Astrocyte of the cerebellum (primary cell): Measurements from ENCODE around the gene PLOD2.

Source experiments
- DNase-seq: peaks from one replicate; pipeline ENCODE4 v3.0.0-alpha.2; 2011; ENCODE audit warnings: low read depth
- H3K4me3 ChIP-seq: 2 replicates; pipeline ENCODE4 v1.5.1; 2011; ENCODE audit warnings: mild to moderate bottlenecking, low read depth, low read length, moderate library complexity
- in situ Hi-C: cut with HindIII; loops from 2 replicates; pipeline ENCODE4 v1.10.0; 2017; ENCODE audit warnings: low sequenced_read_pairs
- TF ChIP-seq, protein P1 (sequence below): IDR thresholded peaks from 2 replicates; pipeline ENCODE4 v1.5.1; 2012; ENCODE audit warnings: low read length, low read depth, moderate library complexity, mild to moderate bottlenecking; ENCODE audit errors: missing control alignments

The PLOD2 gene

DNA sequence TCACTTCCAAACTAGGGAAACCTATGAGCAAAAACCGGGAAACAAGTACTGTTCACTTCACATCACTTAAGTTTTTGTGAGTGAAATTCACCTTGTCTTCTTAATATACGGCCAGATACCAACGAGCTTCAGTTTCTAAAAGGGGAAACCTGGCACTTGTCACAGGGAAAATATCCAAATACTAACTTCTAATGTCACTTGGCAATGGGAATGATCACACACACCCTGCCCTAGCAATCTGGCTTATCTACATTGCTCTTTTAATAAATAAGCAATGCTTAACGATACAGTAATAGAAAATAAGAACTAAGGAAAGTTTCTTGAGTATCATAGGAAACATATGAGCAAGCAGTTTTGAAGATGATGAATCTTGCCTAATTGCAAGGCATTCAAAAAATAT is 34.6 kb upstream of the PLOD2 start:
- H3K4me3 ChIP-seq, result no peak overlapping the region
- TF ChIP-seq, protein P1, sequence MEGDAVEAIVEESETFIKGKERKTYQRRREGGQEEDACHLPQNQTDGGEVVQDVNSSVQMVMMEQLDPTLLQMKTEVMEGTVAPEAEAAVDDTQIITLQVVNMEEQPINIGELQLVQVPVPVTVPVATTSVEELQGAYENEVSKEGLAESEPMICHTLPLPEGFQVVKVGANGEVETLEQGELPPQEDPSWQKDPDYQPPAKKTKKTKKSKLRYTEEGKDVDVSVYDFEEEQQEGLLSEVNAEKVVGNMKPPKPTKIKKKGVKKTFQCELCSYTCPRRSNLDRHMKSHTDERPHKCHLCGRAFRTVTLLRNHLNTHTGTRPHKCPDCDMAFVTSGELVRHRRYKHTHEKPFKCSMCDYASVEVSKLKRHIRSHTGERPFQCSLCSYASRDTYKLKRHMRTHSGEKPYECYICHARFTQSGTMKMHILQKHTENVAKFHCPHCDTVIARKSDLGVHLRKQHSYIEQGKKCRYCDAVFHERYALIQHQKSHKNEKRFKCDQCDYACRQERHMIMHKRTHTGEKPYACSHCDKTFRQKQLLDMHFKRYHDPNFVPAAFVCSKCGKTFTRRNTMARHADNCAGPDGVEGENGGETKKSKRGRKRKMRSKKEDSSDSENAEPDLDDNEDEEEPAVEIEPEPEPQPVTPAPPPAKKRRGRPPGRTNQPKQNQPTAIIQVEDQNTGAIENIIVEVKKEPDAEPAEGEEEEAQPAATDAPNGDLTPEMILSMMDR, result no peak
- DNase-seq, result no peak
- in situ Hi-C loops, result no loop called here

DNA sequence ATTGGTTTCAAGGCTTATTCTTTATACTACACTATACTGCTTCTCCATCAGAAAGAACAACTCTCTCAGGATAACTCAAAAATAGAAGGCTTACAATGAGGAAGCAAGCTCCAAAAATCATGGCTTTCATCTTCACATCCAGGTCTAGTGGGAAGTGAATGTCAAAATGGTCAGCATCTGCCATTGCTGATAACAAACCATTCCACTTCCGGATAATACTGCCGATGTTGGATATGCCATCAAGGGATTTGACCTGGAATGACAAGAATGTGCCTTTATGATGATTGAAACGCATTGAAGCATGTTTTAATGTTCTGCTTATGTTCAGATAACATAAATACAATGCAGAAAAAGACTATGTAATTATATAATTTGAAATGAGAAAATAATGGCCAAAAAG is 34.0 kb upstream of the PLOD2 start:
- TF ChIP-seq, protein P1, result no peak
- DNase-seq, result no peak
- no peak overlapping the region for H3K4me3 ChIP-seq
- in situ Hi-C loops, result no loop called here

DNA sequence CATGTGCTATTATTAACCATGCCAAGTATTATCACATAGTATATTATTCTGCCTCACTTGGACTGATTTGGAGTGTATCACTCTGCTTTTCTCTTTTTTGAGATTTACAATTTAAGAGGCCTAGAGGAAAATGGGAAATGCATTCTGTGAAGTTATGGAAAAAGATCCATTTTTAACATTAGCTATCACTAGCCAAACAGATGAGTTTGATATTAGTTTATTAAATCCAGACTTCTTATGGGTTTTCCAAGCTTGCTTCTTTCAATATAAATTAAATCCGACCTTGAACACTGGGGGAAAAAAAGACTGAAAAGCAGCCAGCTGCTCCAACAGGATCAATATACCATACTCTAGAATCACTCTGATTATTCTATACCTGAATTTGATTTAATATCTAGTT is 30.1 kb upstream of the PLOD2 start:
- TF ChIP-seq, protein P1, result no peak
- in situ Hi-C loops, result no loop called here

DNA sequence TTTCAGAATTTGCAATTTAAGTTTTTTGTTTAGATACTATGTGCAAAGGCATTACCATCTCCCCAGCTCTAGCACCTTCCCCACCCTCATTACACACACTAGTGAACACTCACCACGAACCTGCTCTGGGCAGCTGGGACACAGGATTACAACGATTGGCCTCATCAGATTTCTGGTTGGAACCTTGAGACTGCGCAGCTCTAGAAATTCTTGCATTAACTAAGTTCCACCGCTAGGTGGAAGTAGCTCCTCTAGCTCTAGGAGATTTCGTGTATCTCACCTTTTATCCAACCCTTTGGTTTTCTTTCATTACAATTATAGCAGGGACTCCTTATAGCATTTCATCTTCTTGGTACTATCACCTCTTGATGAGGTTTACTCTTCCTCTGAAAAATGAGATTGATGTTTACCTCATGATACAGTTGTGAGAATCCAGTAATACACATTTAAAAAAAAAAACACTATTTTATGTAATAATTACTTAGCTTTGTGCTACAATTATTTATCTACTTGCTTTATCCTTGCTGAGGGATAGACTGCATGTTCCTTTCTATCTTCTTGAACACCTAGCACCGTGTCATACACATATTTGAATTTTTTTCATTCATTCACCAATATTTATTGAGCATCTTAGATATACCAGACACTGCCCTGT is 28.7 kb upstream of the PLOD2 start:
- DNase-seq, result peak; percentile 41
- in situ Hi-C loops, result loop anchor here (10.0 kb wide), 1 partner anchor 415 kb away; no protein-coding TSS in a partner anchor
- no peak overlapping the region for H3K4me3 ChIP-seq
- TF ChIP-seq, protein P1, result peak; percentile 73

More for the DNA sequence above, 30.1 kb upstream of the PLOD2 start:
- no peak for DNase-seq
- no peak overlapping the region for H3K4me3 ChIP-seq

DNA sequence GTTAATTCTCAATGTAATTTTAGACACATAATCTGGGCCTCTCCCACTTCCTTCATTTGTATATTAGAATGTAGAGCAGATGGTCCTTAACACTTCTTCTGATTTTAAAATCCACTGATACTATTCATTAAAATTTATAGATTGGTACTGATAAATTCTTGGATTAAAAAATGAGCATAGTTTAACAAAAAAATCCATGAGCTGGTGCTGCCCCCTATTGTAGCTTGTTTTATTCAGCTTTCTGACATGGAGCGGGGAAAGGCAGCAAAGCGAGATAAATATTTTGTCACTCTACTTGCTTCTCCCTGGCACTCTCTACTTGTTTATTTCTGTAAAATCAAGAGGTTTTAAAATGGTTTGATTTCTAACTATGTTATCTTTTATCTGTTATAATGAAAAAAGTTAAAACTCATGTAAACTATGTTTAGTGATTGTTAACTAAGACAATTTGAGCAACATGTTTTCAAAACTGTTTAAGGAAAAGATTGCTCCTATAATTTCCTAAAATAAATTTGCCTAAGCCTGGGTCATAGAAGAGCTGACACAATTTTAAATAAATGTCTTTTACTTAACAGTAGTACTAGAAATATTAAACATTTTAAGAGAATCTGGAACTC is 26.5 kb upstream of the PLOD2 start:
- DNase-seq, result no peak
- no peak overlapping the region for H3K4me3 ChIP-seq
- TF ChIP-seq, protein P1, result peak; percentile 59
- in situ Hi-C loops, result loop anchor here (10.0 kb wide), 1 partner anchor 413 kb away; no protein-coding TSS in a partner anchor

DNA sequence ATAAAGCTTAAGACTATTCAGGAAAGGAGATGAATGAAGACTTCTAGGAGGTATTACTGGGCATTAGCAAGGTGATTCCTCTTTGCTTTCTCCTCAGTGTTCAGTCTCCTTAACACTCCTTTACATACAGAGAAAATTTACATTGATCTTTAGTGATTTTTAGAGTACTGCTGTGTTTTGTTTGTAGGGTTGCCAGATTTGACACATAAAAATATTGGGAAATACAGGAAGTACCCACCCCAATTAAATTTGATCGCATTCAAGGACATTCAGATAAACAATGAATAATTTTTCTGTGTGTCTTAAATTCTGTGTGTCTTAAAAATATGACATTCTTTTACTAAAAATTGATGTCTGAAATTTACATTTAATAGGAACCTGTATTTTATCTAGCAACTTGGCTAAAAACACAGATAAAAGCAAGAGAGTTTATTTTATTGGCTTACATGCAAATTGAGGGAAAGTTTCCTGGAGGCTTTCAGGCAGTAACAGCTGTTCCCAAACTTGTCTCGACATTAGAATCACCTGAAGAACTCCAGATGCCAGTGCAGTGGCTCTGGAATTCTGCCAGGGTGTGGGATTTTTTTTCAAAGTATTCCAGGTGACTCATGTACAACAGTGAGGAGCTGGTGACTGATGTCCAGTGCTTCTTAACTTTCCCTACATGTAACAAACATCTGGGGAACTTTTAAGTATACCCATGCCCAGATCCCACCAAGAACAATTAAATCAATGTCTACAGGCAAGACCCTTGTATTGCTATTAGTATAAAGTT is 23.4 kb upstream of the PLOD2 start:
- TF ChIP-seq, protein P1, result no peak
- in situ Hi-C loops, result loop anchor here (10.0 kb wide), 1 partner anchor 410 kb away; no protein-coding TSS in a partner anchor
- H3K4me3 ChIP-seq, result no peak overlapping the region
- no peak for DNase-seq
